ENCODE results near the gene EXOC4. TPM values are rescaled to one million over a fixed set of nuclear protein-coding genes. Genes with fewer than 3 reads are reported as not detected.
"Not testable (repeated sequence)": the region's sequence is repeated elsewhere in the genome, so short reads cannot be mapped to it uniquely, and the experiment has no call there.

Gene EXOC4
- total RNA-seq, result 10 to 100 TPM; 23.9 to 30.4 (median 26.0) TPM

- Mint-ChIP-seq H3K4me1 (ENCODE audit: low read depth) (peaks cover 30% of the 10 kb centered on the region), H3K4me3 (peak within 1 kb of the TSS; percentile 95), H3K9me3 (peaks cover 4% of the 10 kb centered on the region), H3K36me3 (ENCODE audit: insufficient read depth) (peaks cover 6% of the 10 kb centered on the region), H3K27me3 (ENCODE audit: low read depth) (no peaks in the 10 kb centered on the region)
- ATAC-seq (peak; percentile 99 to 100), DNase-seq (peak; percentile 85)
Observed at GRCh38 chr7:133252858-133253518, at the start of gene EXOC4. TSS of gene EXOC4 (plus strand) at chr7:133253078.

GRCh38 chr7:133203490-133203889, 49.4 kb upstream of the EXOC4 start:
- no peaks in the 10 kb centered on the region for H3K9me3 Mint-ChIP-seq
- no peaks in the 10 kb centered on the region for H3K36me3 Mint-ChIP-seq (ENCODE audit: insufficient read depth)
- H3K27me3 Mint-ChIP-seq (ENCODE audit: low read depth), result peaks cover 8% of the 10 kb centered on the region
- DNase-seq (no peak), ATAC-seq (no peak)
- H3K4me3 Mint-ChIP-seq, result no peak overlapping the region
- H3K4me1 Mint-ChIP-seq (ENCODE audit: low read depth), result no peaks in the 10 kb centered on the region

DNA sequence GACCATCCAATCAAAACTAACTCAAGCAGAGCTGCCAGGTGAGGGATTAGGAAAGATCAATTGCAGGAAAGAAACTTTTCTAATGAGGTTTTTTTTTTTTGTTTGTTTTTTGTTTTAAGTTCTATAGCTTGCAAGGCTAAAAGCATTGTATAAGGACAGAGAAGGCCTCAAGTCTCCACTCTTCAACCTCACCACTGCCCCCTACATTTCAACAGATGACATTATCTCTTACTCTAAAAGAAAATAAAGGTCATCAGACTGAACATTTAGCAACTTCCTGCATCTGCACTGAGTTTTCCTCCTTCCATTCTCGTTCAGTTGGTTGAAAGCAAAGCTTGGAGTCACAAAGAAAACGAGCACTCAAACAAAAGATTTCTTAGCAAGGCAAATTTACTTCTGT, 45.2 kb upstream of the EXOC4 start:
- ATAC-seq (no peak), DNase-seq (no peak)
- Mint-ChIP-seq H3K27me3 (ENCODE audit: low read depth) (peaks cover 23% of the 10 kb centered on the region), H3K9me3 (no peaks in the 10 kb centered on the region), H3K4me1 (ENCODE audit: low read depth) (no peaks in the 10 kb centered on the region), H3K4me3 (no peak overlapping the region), H3K36me3 (ENCODE audit: insufficient read depth) (no peaks in the 10 kb centered on the region)

DNA sequence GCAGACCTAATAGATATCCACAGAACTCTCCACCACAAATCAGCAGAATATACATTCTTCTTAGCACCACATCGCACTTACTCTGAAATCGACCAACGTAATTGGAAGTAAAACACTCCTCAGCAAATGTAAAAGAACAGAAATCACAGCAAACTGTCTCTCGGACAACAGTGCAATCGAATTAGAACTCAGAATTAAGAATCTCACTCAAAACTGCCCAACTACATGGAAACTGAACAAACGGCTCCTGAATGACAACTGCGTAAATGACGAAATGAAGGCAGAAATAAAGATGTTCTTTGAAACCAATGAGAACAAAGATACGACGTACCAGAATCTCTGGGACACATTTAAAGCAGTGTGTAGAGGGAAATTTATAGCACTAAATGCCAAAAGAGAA, 42.1 kb upstream of the EXOC4 start:
- H3K27me3 Mint-ChIP-seq (ENCODE audit: low read depth), result peaks cover 26% of the 10 kb centered on the region
- H3K9me3 Mint-ChIP-seq; ATAC-seq; DNase-seq; H3K4me1 Mint-ChIP-seq (ENCODE audit: low read depth); H3K36me3 Mint-ChIP-seq (ENCODE audit: insufficient read depth); H3K4me3 Mint-ChIP-seq: not testable (repeated sequence)

DNA sequence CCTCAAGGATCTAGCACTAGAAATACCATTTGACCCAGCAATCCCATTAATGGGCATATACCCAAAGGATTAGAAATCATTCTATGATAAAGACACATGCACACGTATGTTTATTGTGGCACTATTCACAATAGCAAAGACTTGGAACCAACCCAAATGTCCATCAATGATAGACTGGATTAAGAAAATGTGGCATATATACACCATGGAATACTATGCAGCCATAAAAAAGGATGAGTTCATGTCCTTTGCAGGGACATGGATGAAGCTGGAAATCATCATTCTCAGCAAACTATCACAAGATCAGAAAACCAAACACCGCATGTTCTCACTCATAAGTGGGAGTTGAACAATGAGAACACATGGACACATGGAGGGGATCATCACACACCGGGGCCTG, 39.1 kb upstream of the EXOC4 start:
- peaks cover 19% of the 10 kb centered on the region for H3K27me3 Mint-ChIP-seq (ENCODE audit: low read depth)
- not testable (repeated sequence) for DNase-seq; H3K9me3 Mint-ChIP-seq; H3K4me1 Mint-ChIP-seq (ENCODE audit: low read depth); H3K36me3 Mint-ChIP-seq (ENCODE audit: insufficient read depth); H3K4me3 Mint-ChIP-seq; ATAC-seq

DNA sequence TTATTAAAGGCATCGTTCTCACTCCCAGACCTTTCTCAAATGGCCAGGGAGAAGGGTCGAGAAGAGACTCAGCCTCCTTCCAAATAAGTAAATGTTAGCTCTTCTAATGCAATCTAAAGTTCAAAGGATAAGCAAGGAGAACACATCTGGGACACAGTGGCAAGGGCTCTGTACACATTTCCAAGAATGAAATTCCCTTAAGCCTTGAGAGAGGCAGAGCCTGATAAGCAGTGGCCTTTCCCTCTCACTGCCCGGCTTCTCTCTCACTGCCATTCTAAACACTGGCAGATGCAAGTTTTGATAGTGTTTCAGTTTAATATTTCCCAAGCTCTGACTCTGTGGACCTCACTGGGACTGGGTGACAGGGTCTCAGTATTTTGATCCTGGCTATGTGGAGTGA, 35.1 kb upstream of the EXOC4 start:
- no peak overlapping the region for H3K4me3 Mint-ChIP-seq
- H3K4me1 Mint-ChIP-seq (ENCODE audit: low read depth), result no peaks in the 10 kb centered on the region
- H3K36me3 Mint-ChIP-seq (ENCODE audit: insufficient read depth), result no peaks in the 10 kb centered on the region
- DNase-seq (no peak), ATAC-seq (no peak)
- H3K27me3 Mint-ChIP-seq (ENCODE audit: low read depth), result peaks cover 6% of the 10 kb centered on the region
- peaks cover 9% of the 10 kb centered on the region for H3K9me3 Mint-ChIP-seq

GRCh38 chr7:133230591-133231194, 22.2 kb upstream of the EXOC4 start:
- Mint-ChIP-seq H3K36me3 (ENCODE audit: insufficient read depth) (no peaks in the 10 kb centered on the region), H3K27me3 (ENCODE audit: low read depth) (peaks cover 3% of the 10 kb centered on the region), H3K4me1 (ENCODE audit: low read depth) (no peaks in the 10 kb centered on the region), H3K4me3 (no peak overlapping the region), H3K9me3 (no peaks in the 10 kb centered on the region)
- peak; percentile 23 for DNase-seq
- ATAC-seq, result no peak

DNA sequence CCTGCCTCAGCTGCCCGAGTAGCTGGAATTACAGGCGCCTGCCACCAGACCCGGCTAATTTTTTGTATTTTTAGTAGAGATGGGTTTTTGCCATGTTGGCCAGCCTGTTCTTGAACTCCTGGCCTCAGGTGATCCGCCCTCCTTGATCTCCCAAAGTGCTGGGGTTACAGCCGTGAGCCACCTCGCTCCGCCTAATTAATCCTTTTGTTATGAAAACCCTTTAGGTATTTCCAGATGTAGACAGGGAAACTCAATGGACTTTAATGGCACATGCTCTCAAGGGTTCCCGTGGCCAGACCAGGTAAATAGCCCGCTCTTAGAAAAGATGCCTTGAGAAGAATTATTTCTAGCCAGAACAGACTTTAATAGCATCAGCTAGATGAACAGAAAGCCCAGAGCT, 19.7 kb upstream of the EXOC4 start:
- Mint-ChIP-seq H3K27me3 (ENCODE audit: low read depth) (peaks cover 5% of the 10 kb centered on the region), H3K4me1 (ENCODE audit: low read depth) (no peaks in the 10 kb centered on the region), H3K4me3 (no peak overlapping the region), H3K36me3 (ENCODE audit: insufficient read depth) (no peaks in the 10 kb centered on the region), H3K9me3 (no peaks in the 10 kb centered on the region)
- no peak for DNase-seq
- ATAC-seq, result no peak

DNA sequence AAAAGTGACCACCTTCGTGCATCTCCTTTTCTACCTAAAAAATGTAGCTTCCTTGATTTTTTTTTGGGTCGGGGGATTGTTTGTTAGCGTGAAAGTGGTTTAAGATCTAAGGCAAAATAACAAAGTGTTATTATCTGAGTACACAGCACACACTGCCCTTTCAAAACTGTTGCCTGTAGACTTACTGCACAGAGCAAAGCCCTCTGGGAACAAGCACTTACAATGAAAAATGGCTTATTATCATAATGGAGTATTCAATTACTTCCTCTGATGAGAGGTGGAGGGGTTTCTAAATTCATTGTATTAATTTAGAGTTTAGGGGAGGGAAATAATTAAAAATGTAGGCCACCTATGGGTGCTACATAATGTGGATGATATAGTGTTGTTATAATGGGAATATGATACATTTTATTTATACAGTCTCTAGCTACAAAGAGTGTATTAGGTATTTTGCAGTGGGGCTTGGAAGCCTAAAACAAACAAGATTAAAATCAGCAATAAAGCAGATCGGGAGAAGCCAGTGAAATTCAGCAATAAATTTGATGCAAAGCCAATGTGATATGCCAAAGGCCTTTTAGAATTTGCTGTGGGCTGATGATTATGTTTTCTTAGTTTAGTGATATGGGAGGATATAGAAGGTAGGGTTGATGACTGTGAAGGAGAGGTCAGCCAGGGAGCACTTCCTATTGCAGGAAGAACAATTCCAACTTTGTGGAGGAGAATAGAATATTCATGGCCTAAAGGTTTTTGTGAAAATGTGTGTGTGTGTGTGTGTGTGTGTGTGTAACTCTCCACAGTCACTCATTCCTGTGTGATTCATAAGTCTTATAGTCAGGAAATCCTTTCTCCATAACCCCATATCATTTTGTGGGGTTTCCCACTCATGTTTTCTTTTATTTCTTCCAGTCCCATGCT, 17.7 kb upstream of the EXOC4 start:
- H3K9me3 Mint-ChIP-seq, result no peaks in the 10 kb centered on the region
- no peak for ATAC-seq

GRCh38 chr7:133237545-133237944, 15.3 kb upstream of the EXOC4 start:
- no peak overlapping the region for H3K4me3 Mint-ChIP-seq
- H3K27me3 Mint-ChIP-seq (ENCODE audit: low read depth), result peaks cover 13% of the 10 kb centered on the region
- H3K4me1 Mint-ChIP-seq (ENCODE audit: low read depth), result no peaks in the 10 kb centered on the region
- H3K36me3 Mint-ChIP-seq (ENCODE audit: insufficient read depth), result no peaks in the 10 kb centered on the region
- no peaks in the 10 kb centered on the region for H3K9me3 Mint-ChIP-seq
- DNase-seq (no peak), ATAC-seq (no peak)

More for the DNA sequence above, 17.7 kb upstream of the EXOC4 start:
- no peaks in the 10 kb centered on the region for H3K36me3 Mint-ChIP-seq (ENCODE audit: insufficient read depth)
- no peak overlapping the region for H3K4me3 Mint-ChIP-seq
- H3K27me3 Mint-ChIP-seq (ENCODE audit: low read depth), result peaks cover 7% of the 10 kb centered on the region
- H3K4me1 Mint-ChIP-seq (ENCODE audit: low read depth), result no peaks in the 10 kb centered on the region
- DNase-seq, result no peak

- H3K36me3 Mint-ChIP-seq (ENCODE audit: insufficient read depth), result no peaks in the 10 kb centered on the region
- H3K4me3 Mint-ChIP-seq, result no peak overlapping the region
- no peaks in the 10 kb centered on the region for H3K9me3 Mint-ChIP-seq
- DNase-seq (no peak), ATAC-seq (no peak)
- H3K4me1 Mint-ChIP-seq (ENCODE audit: low read depth), result no peaks in the 10 kb centered on the region
- peaks cover 19% of the 10 kb centered on the region for H3K27me3 Mint-ChIP-seq (ENCODE audit: low read depth)
Observed at GRCh38 chr7:133240302-133240701, 12.6 kb upstream of the EXOC4 start.

DNA sequence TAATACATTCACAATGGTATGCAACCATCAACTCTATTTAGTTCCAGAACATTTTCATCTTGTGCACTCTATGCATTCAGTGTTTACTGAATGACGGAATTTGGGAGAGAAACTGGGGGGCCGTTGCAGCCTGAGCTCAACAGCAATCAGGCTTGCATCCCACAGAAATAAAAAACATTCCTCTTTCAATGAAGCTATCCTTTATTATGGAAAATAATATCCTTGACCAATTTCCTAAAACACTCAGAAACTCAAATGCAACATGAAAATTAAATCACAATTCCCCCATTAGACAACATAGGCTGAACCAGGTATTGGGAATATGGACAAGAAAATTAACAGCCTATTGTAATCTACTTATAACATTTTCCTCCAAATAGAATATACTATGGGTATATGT, 6.3 kb upstream of the EXOC4 start:
- peaks cover 12% of the 10 kb centered on the region for H3K27me3 Mint-ChIP-seq (ENCODE audit: low read depth)

GRCh38 chr7:133248901-133249300, 4.0 kb upstream of the EXOC4 start:
- no peak for ATAC-seq
- H3K36me3 Mint-ChIP-seq (ENCODE audit: insufficient read depth), result no peaks in the 10 kb centered on the region

More for the DNA sequence above, 6.3 kb upstream of the EXOC4 start:
- Mint-ChIP-seq H3K4me1 (ENCODE audit: low read depth) (no peaks in the 10 kb centered on the region), H3K4me3 (no peak overlapping the region), H3K36me3 (ENCODE audit: insufficient read depth) (no peaks in the 10 kb centered on the region), H3K9me3 (peaks cover 4% of the 10 kb centered on the region)
- ATAC-seq (no peak), DNase-seq (no peak)

GRCh38 chr7:133252506-133252857, 396 bp upstream of the EXOC4 start:
- Mint-ChIP-seq H3K9me3 (peaks cover 4% of the 10 kb centered on the region), H3K36me3 (ENCODE audit: insufficient read depth) (peaks cover 6% of the 10 kb centered on the region), H3K4me1 (ENCODE audit: low read depth) (peaks cover 27% of the 10 kb centered on the region), H3K4me3 (peak overlapping the region; percentile 95), H3K27me3 (ENCODE audit: low read depth) (no peaks in the 10 kb centered on the region)
- no peak for DNase-seq
- no peak for ATAC-seq

More at GRCh38 chr7:133248901-133249300, 4.0 kb upstream of the EXOC4 start:
- Mint-ChIP-seq H3K4me1 (ENCODE audit: low read depth) (peaks cover 8% of the 10 kb centered on the region), H3K27me3 (ENCODE audit: low read depth) (peaks cover 1% of the 10 kb centered on the region), H3K4me3 (no peak overlapping the region), H3K9me3 (peaks cover 4% of the 10 kb centered on the region)
- DNase-seq, result no peak

Measured in activated T-cell treated with anti-CD3 and anti-CD28 coated beads, Interleukin-2, amount 50 U/mL, for 4 hours (primary cell).